WI38 (cell line): Measurements from ENCODE around the gene DAPK1.

ENCODE experiments used
- H3K4me3 ChIP-seq: 2 replicates; pipeline ENCODE4 v1.5.1; 2011; ENCODE audit warnings: low read depth, mild to moderate bottlenecking, control low read depth, low read length
- TF ChIP-seq, protein P1 (sequence below): IDR thresholded peaks from 2 replicates; pipeline ENCODE4 v1.5.1; 2012; ENCODE audit warnings: low read depth, mild to moderate bottlenecking, control low read depth, low read length

The DAPK1 gene

DNA sequence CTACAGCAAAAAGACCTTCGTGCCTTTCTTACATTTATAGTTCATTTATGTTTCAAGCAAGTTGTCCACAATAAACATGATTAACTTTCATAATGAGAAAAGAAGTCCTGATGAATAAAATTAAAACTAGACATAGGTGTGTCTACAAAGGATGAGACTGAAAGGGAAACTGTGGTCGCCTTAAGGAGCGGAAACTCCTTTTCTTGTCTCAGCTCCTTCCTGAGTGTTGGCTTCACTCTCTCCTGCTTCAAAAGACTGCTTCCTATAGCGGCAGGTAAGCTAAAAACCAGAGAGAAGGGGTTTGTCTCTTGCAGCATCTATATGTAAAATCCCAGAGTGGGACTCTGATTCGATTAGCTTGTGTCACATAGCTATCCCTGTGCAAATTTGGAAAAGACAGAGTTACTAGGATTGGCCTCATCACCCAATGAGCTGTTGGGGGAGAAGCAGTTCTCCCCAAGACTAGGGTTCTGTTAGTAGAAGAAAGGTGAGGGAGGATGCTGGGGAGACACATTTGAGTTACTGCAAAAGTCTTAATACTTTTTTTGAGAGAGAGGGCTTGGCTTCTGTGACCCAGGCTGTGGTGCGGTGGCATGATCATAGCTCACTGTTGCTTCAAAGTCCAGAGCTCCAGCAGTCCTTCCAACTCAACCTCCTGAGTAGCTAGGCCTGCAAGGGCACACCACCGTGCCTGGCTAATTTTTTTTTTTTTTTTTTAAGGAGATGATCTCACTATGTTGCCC, 211.5 kb downstream of the DAPK1 start:
- H3K4me3 ChIP-seq: no peak overlapping the region
- TF ChIP-seq, protein P1, sequence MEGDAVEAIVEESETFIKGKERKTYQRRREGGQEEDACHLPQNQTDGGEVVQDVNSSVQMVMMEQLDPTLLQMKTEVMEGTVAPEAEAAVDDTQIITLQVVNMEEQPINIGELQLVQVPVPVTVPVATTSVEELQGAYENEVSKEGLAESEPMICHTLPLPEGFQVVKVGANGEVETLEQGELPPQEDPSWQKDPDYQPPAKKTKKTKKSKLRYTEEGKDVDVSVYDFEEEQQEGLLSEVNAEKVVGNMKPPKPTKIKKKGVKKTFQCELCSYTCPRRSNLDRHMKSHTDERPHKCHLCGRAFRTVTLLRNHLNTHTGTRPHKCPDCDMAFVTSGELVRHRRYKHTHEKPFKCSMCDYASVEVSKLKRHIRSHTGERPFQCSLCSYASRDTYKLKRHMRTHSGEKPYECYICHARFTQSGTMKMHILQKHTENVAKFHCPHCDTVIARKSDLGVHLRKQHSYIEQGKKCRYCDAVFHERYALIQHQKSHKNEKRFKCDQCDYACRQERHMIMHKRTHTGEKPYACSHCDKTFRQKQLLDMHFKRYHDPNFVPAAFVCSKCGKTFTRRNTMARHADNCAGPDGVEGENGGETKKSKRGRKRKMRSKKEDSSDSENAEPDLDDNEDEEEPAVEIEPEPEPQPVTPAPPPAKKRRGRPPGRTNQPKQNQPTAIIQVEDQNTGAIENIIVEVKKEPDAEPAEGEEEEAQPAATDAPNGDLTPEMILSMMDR: no peak

DNA sequence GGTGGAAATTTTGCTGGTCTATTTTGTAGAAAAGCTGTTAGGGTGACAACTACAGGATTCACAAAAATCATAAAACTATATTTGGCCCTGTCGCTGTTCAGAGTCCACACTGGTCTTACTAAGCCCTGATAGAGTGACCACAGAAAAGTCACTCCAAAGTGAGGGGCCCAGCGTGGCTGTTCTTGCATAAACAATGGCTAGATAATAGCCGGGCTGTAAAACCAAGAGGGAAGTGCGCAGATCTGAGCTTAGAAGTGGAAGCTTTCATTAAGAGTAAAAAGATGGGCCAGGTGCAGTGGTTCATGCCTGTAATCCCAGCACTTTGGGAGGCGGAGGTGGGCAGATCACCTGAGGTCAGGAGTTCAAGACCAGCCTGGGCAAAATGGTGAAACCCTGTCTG, 212.8 kb downstream of the DAPK1 start:
- TF ChIP-seq, protein P1: no peak
- H3K4me3 ChIP-seq: no peak overlapping the region

DNA sequence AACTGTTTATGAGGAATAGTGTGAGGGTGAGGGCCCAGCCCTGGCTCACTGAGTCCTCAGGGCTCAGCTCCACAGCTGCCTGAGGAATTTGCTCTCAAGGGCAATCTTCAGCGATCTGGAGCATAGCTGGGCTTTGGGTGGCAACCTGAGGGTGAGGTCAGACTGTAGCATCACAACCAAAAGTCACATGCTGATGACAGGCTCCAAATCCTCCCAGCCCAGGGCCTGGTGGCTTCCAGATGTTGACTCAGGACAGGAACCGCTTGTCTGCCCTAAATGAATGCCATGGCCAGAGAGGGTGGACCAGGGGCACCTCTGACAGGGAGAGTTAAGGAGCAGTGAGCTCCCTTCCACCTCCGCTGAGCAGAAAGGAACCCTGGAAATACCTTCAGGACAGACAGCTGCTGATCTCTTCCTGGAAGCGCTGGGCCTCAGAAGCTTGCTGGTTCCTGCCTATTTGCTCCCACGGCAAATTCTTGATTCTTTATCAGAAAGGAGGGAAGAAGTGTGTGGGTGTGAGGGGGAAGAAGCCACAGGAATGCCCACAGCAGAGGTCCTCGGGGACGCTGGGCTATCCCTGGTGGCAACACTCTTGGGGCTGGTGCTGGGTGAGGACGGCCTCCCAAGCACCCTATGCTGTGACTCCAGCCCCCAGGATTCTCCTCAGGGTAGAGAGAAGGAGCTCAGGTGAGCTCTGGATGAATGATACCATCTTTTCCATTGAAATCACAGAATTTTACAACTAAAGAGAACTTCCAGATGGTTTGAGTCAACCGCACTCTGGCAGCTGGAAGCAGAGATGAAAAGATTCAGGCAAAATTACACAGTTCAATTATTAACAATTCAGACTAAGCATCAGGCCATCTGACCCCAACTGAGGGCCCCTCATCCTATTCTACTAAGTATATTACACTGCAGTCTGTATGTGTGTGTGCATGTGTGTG, 214.5 kb downstream of the DAPK1 start:
- H3K4me3 ChIP-seq: no peak overlapping the region
- TF ChIP-seq, protein P1: no peak

DNA sequence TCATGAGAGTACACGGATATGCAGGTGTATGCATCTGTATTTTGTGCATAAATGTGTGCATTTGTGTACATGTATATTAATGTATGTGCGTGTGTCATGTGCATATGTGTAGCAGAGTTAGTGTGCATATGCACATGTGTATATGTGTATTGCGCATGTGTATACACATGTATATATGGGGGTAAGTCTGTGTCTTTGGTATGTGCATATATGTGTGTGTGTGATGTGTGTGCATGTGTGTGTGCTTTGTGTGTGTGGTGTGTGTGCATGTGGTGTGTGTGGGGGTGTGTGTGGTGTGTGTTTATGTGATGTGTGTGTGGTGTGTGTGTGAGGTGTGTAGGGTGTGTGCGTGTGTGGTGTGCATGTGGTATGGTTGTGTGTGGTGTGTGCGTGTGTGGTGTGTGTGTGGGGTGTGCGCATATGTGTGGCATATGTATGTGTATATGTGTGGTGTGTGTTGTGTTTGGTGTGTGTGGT, 215.2 kb downstream of the DAPK1 start:
- TF ChIP-seq, protein P1: no peak
- H3K4me3 ChIP-seq: no peak overlapping the region

DNA sequence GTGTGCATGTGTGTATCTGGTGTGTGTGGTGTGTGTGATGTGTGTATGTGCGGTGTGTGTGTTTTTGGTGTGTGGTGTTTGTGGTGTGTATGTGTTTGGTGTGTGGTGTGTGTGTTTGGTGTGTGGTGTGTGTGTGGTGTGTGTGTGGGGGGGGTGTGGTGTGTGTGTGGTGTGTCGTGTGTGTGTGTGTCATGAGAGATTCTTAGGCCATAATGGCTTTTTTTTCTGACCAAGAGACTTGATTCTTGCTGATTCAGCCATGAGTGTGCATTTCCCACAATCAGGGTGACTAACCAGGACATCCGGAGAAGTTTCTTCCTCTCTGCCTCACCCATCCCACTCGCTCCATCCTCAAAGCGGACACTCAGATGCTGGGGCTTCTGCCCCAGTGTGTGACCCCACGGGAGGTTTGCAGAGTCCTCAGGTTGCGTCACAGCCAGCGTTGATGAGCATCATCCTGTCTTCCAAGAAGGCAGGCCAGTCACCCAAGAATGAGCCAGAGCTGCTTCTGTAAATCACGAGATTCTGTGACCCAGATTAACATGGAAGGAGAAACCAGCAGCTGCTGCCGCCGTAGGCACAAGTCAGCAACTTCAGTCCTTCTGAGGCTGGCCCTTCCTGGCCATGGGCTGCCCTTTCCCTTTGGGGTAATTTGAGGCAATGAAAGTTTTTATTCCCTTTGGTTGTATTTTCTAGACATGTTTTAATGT, 215.8 kb downstream of the DAPK1 start:
- TF ChIP-seq, protein P1: no peak
- peak overlapping the region; percentile 47 for H3K4me3 ChIP-seq

DNA sequence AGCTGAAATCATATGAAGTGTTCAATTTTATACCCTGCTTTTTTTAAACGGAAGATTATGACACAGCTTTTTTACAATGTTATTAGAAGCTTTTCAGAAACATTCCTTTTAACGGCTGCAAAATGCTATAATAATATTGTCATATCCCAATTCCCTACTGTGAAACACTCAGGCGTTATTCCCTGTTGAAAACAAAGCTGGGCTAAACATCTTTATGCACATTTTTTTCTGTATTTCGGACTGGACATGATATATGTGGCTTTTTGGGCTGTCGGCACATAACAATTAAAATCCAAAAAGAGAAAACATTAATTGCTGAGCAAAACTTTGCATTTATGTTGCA, 216.3 kb downstream of the DAPK1 start:
- H3K4me3 ChIP-seq: peak overlapping the region; percentile 47
- TF ChIP-seq, protein P1: no peak
